Measurements from ENCODE around the gene UBE2D4. TPM values are rescaled to one million over a fixed set of nuclear protein-coding genes. Genes with fewer than 3 reads are reported as not detected.

Gene UBE2D4
- total RNA-seq, 1 experiment from 2014 or later: 6.4 TPM

- H2AFZ ChIP-seq (ENCODE audit: low read length): no peak overlapping the region
- no peak overlapping the region for H2BK20ac ChIP-seq (ENCODE audit: low read depth, low read length, poor library complexity, severe bottlenecking)
- no peak overlapping the region for H4K91ac ChIP-seq (ENCODE audit: insufficient read length, low read depth, low read length)
- no peak overlapping the region for H3T11ph ChIP-seq (ENCODE audit: low read length)
- no peaks in the 10 kb centered on the region; the same call in 1 of the 2 replicates for H3K27me3 ChIP-seq (ENCODE audit: insufficient read depth, low read length)
- H3K14ac ChIP-seq (ENCODE audit: insufficient read depth, low read length): no peak overlapping the region
- no peak overlapping the region for H3K27ac ChIP-seq (ENCODE audit: insufficient read length, low read depth, low read length)
- DNase-seq: no peak
- no peak overlapping the region for H3K9ac ChIP-seq (ENCODE audit: extremely low read depth, insufficient read length, low read length)
- no peaks in the 10 kb centered on the region for H3K4me1 ChIP-seq (ENCODE audit: insufficient read depth, low read length)
- no peak overlapping the region for H3K4ac ChIP-seq (ENCODE audit: low read depth, low read length)
- no peaks in the 10 kb centered on the region for H3K9me3 ChIP-seq (ENCODE audit: control insufficient read depth, low read depth, low read length)
- no peak overlapping the region for H3K27ac Mint-ChIP-seq
- H3K79me2 ChIP-seq (ENCODE audit: insufficient read depth, low read length): no peaks in the 10 kb centered on the region
- peaks cover 3% of the 10 kb centered on the region in 2 experiments for H3K4me1 Mint-ChIP-seq
- H2BK120ac ChIP-seq (ENCODE audit: low read depth, low read length, poor library complexity, severe bottlenecking): no peak overlapping the region
- no peak overlapping the region for H3K4me2 ChIP-seq (ENCODE audit: insufficient read depth, insufficient read length, low read length)
- H3K18ac ChIP-seq (ENCODE audit: insufficient read length, low read depth, low read length): no peak overlapping the region
- H4K20me1 ChIP-seq (ENCODE audit: control insufficient read depth, insufficient read depth, insufficient read length): no peaks in the 10 kb centered on the region
- no peak overlapping the region for H2BK12ac ChIP-seq (ENCODE audit: insufficient read length, low read depth, low read length)
- H3K56ac ChIP-seq (ENCODE audit: insufficient read length, low read depth, low read length): no peak overlapping the region
- no peak overlapping the region for H4K8ac ChIP-seq (replicated peaks; ENCODE audit: insufficient read length, low read depth, low read length)
- H3K27me3 Mint-ChIP-seq (ENCODE audit: low read depth): peaks cover 19% of the 10 kb centered on the region
- peaks cover 2 to 3% of the 10 kb centered on the region in 2 experiments; a peak in 2 of 5 replicates for H3K9me3 Mint-ChIP-seq
- H3K4me3 Mint-ChIP-seq: no peak overlapping the region
- H3K36me3 Mint-ChIP-seq (ENCODE audit: insufficient read depth in 1 of 3, low read depth in 3 of 3): peaks cover 0 to 5% (median 0%) of the 10 kb centered on the region in 3 experiments; a peak in 2 of 7 replicates
- H4K5ac ChIP-seq (ENCODE audit: insufficient read length, low read depth, low read length): no peak overlapping the region
- H2AK5ac ChIP-seq (ENCODE audit: insufficient read length, low read length): no peak overlapping the region
- H2BK5ac ChIP-seq (ENCODE audit: insufficient read length, low read length): no peak overlapping the region
- no peak for TF ChIP-seq CTCF (conservative IDR thresholded peaks at IDR 0.05)
- WGBS (ENCODE audit: extremely low coverage, insufficient read length, low lambda C conversion rate): no CpG with 5 or more reads among the region's 7 CpGs
- H3K79me1 ChIP-seq (ENCODE audit: insufficient read depth, low read depth, low read length, poor library complexity, severe bottlenecking): no peaks in the 10 kb centered on the region
- peaks cover 3% of the 10 kb centered on the region for H3K23me2 ChIP-seq (ENCODE audit: insufficient read length, low read depth, low read length, poor library complexity, severe bottlenecking)
- H3K23ac ChIP-seq (ENCODE audit: insufficient read length, low read depth, low read length): no peak overlapping the region
- H2BK15ac ChIP-seq (ENCODE audit: low read depth, low read length): no peak overlapping the region
Observed at GRCh38 chr7:43931346-43931745, 5.1 kb downstream of the UBE2D4 start.
